Neural crest cell (in vitro differentiated cells): ENCODE data around the gene KRI1. TPM values are rescaled to one million over a fixed set of nuclear protein-coding genes. Genes with fewer than 3 reads are reported as not detected.

Experiments used
- DNase-seq: peaks from one replicate; pipeline ENCODE4 v3.0.0; 2021; ENCODE audit warnings: low read depth, mixed read lengths, low spot score
- H3K27ac Mint-ChIP-seq: one replicate; pipeline ENCODE4 v1.8.0; 2021; ENCODE audit warnings: mild to moderate bottlenecking, mixed read lengths; ENCODE audit not compliant: unreplicated experiment
- H3K27me3 Mint-ChIP-seq: 2 replicates; pipeline ENCODE4 v1.8.0; 2021; ENCODE audit warnings: low read depth, mild to moderate bottlenecking, mixed read lengths
- H3K36me3 Mint-ChIP-seq: 2 replicates; pipeline ENCODE4 v1.8.0; 2021; ENCODE audit warnings: low read depth, mild to moderate bottlenecking, mixed read lengths
- H3K4me1 Mint-ChIP-seq: 2 replicates; pipeline ENCODE4 v1.8.0; 2021; ENCODE audit warnings: mixed read lengths
- H3K4me3 Mint-ChIP-seq: one replicate; pipeline ENCODE4 v1.8.0; 2021; ENCODE audit warnings: mild to moderate bottlenecking, mixed read lengths
- H3K9me3 Mint-ChIP-seq: 2 replicates; pipeline ENCODE4 v1.8.0; 2021; ENCODE audit warnings: mixed read lengths
- long read RNA-seq: library from polyadenylated mRNA; unstranded; transcript quantifications from one replicate; pipeline ENCODE4 v2.0.0, GENCODE V29; 2020
- total RNA-seq: library from RNA; stranded (reverse); gene quantifications from 2 replicates; pipeline ENCODE4 v1.2.1, GENCODE V29; 2021
- TF ChIP-seq, protein P1 (sequence below): fragments of 200-600 bp; sonication (generic); conservative IDR thresholded peaks from 2 replicates; pipeline ENCODE4 v1.5.0; 2021; ENCODE audit warnings: antibody characterized with exemption, mild to moderate bottlenecking

The KRI1 gene
- total RNA-seq = 41.2 and 42.5 TPM in 2 replicates
- long read RNA-seq, transcript KRI1-201 (19 exons, 3,023 nt) = major isoform, 13 of 30 reads
- long read RNA-seq, transcript KRI1-203 (18 exons, 2,545 nt) = minor isoform, 5 of 30 reads
- long read RNA-seq, partial matches to known transcripts = 7 of 30 reads
- long read RNA-seq, other reads (novel, unspliced or antisense) = 5 of 30 reads

DNA sequence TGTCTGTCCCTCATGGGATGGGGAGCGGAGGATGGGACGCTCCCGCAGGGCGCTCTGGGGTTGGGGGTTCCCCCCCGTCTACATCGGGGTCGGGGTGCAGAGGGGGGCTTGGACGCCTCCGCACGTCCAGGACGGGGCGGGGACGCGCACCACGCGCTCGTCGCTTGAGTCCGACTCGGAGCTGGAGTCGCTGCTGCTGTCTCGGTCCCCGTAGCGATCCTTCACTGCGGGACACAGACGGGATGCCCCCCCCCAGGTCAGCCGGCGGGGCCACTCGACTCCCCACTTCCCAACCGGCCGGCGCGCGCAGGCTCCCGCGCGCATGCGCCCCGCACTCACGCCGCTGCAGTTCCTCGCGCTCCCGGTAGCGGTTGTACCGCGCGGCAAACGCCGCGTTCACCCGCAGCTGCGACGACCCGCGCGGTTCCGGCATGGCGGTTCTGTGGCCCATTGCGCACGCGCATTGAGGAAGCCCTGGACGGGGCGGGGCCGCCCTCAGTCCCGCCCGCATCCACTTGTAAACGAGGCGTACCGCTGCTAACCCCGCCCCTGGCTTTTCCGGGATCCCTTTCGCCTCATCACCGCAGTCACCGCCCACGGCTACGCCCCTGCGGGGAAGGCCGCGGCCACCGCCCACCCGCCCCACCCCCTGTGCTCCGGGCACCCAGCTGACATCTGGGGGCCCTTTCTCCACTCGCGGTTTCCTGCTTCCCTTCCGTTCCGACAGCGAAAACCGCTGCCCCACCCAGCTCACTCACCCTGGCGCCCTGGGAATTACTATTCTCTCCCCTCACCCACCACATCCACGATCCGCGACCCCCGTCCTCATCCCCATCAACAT, at the start of gene KRI1:
Gene KRI1, minus strand, starts transcription at position 444 of the 841 bp plus-strand sequence. Its CDS starts 11 bp downstream, at position 433.
- Mint-ChIP-seq H3K4me3 (peak within 1 kb of the TSS; percentile 96), H3K9me3 (no peaks in the 10 kb centered on the region), H3K27me3 (peaks cover 4% of the 10 kb centered on the region), H3K4me1 (peaks cover 43% of the 10 kb centered on the region), H3K27ac (peak within 1 kb of the TSS; percentile 95), H3K36me3 (peaks cover 4% of the 10 kb centered on the region)
- TF ChIP-seq, protein P1, sequence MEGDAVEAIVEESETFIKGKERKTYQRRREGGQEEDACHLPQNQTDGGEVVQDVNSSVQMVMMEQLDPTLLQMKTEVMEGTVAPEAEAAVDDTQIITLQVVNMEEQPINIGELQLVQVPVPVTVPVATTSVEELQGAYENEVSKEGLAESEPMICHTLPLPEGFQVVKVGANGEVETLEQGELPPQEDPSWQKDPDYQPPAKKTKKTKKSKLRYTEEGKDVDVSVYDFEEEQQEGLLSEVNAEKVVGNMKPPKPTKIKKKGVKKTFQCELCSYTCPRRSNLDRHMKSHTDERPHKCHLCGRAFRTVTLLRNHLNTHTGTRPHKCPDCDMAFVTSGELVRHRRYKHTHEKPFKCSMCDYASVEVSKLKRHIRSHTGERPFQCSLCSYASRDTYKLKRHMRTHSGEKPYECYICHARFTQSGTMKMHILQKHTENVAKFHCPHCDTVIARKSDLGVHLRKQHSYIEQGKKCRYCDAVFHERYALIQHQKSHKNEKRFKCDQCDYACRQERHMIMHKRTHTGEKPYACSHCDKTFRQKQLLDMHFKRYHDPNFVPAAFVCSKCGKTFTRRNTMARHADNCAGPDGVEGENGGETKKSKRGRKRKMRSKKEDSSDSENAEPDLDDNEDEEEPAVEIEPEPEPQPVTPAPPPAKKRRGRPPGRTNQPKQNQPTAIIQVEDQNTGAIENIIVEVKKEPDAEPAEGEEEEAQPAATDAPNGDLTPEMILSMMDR = peak; percentile 58
- peak; percentile 99 for DNase-seq

DNA sequence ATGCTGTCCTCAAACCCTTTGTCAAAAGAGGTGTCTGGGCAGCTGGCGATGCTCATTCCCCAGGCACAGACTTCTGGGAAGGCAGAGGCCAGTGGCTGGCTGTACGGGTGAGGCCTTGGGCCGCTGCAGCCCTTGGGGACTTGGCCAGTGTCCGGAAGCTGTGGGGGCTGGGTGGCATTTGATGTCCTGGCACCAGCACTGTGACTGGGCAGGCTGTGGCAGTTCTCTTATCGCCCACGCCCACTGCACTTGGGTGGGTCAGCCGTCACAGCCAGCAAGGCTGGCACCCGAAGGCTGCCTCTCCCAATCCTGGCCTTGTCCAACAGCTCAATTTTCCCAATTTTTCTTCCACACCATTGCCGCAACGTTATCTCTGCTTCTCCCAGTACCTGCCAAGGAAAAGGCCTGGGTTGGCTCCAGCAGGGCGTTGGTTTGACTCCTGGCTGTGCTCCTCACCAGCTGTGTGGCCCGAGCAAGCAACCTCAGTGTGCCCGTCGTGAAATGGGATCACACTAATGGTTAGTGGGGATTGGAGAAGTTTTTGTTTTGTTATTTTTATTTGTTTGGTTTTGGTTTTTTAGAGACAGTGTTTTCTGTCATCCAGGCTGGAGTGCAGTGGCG, 46.8 kb upstream of the KRI1 start:
- TF ChIP-seq, protein P1 = no peak
- no peak for DNase-seq
- Mint-ChIP-seq H3K27me3 (no peaks in the 10 kb centered on the region), H3K27ac (no peak overlapping the region), H3K9me3 (no peaks in the 10 kb centered on the region), H3K4me1 (no peaks in the 10 kb centered on the region), H3K4me3 (no peak overlapping the region), H3K36me3 (no peaks in the 10 kb centered on the region)

DNA sequence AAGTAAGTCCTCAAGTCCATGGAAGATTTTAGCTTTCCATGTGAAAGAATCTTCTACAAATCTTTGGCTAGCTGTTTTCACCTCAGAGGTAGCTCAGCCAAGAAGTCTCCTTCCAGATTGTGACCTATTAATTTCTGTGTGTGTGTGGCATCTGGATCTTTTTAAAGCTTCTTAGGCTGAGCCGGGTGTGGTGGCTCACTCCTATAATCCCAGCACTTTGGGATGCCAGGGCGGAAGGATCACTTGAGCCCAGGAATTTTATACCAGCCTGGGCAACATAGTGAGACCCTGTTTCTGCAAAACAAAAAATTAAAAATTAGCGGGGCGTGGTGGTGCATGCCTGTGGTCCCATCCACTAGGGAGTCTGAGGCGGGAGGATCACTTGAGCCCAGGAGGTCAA, 46.1 kb upstream of the KRI1 start:
- Mint-ChIP-seq H3K27me3 (no peaks in the 10 kb centered on the region), H3K4me3 (no peak overlapping the region), H3K9me3 (no peaks in the 10 kb centered on the region), H3K27ac (no peak overlapping the region), H3K36me3 (no peaks in the 10 kb centered on the region), H3K4me1 (no peaks in the 10 kb centered on the region)
- DNase-seq = no peak
- TF ChIP-seq, protein P1 = no peak

DNA sequence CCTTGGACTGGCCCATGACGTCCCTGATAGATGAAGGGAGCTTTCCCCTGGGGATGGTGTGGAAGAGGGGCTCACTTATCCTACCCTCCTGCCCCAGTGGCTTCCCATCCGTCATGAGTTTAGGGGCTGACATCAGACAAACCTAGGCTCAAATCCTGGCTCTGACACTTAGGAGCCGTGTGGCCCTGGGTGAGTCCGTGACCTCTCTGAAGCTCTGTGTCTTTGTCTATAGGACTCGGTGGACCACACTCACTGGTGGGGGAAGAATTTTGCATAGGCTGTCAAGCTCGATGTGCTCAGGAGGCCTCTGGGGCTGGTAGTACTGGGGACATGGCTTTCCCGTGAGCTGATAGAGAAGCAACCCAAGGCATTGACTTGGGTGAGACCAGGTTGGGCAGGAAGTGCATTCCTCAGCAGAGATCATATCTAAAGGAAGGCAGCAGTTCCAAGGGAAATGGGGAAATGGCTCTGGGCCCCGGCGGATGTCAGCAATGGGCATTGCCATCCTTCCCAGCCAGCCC, 38.7 kb upstream of the KRI1 start:
- Mint-ChIP-seq H3K4me1 (peaks cover 18% of the 10 kb centered on the region), H3K36me3 (no peaks in the 10 kb centered on the region), H3K4me3 (peak overlapping the region; percentile 92), H3K27me3 (peaks cover 8% of the 10 kb centered on the region), H3K27ac (no peak overlapping the region), H3K9me3 (no peaks in the 10 kb centered on the region)
- DNase-seq = no peak
- TF ChIP-seq, protein P1 = no peak

DNA sequence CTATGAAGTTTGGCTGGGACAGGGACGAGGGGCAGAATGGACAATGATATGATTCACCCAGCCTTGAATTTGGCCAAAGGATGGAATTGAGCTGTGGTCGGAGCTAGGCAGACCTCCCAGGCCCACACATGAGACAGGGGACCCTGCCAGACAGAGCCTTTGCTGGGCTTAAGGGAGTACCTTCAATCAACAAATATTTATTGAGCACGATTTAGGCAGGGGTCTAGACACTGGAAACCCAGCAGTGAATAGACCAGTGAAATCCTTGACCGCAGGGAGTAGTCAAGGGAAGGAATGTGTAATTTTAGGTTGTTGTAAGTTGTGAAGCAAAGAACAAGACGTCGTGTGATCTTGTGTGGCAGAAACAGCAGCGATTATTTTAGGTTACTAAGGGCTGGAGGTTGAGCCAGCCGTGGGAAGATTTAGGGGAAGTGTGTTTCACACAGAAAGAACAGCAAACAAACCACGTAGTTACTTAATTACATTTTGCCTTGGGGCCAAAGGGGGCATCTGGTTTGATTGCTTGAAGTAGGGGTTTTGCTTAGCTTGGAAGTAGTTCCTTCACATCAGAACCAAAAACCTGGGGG, 38.2 kb upstream of the KRI1 start:
- H3K4me1 Mint-ChIP-seq = peaks cover 18% of the 10 kb centered on the region
- H3K27ac Mint-ChIP-seq = peak overlapping the region; percentile 68
- H3K9me3 Mint-ChIP-seq = no peaks in the 10 kb centered on the region
- DNase-seq = no peak
- no peaks in the 10 kb centered on the region for H3K36me3 Mint-ChIP-seq
- peak overlapping the region; percentile 92 for H3K4me3 Mint-ChIP-seq
- peaks cover 8% of the 10 kb centered on the region for H3K27me3 Mint-ChIP-seq
- TF ChIP-seq, protein P1 = no peak
